ENCODE data around the gene INPP5J. TPM values are rescaled to one million over a fixed set of nuclear protein-coding genes. Genes with fewer than 3 reads are reported as not detected.

Gene INPP5J
- total and polyA plus RNA-seq, 9 of the 15 experiments (the other 6 are each of a cell fraction or from before 2014, with no cell fraction given): 0.10 to 6.3 (median 4.8) TPM

DNA sequence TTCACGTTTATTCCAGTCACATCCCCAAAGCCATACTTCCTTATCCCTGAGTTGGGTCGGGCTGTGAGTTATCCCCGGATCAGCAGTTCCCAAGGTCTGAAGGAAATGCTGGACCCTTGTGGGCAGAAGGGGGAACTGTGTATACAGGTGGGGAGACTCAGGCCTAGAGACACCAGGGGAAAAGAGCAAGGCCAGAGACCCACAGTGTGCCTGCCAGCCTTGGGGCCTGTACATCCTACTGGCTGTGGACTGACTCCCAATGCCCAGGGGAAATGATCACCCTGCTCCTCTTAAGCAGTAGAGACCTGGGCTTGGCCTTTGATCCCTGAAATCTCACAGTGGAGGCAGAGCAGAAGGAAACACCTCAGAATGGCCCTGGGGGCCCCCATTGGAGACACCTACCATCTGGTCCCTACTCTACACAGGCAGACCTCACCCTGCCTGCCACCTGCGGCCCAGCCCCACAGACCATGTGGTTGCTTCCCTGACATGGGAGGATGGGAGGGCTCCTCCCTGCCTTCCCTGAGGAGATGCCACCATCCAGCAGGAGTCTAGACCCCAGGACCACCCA is 16.7 kb upstream of the INPP5J start:
- no peak overlapping the region for H3K4me3 ChIP-seq
- CTCF ChIA-PET (ENCODE audit: low intra/inter-chr PET ratio): no interaction called here
- FAIRE-seq: no peak

More for the DNA sequence above, 16.7 kb upstream of the INPP5J start:
- Histone ChIP-seq H3K9me1 (ENCODE audit: control insufficient read depth, insufficient read depth, low read length) (no peaks in the 10 kb centered on the region), H2AFZ (ENCODE audit: low read depth, low read length) (no peak overlapping the region), H3K4me2 (ENCODE audit: insufficient read depth, low read length) (no peak overlapping the region), H3K27me3 (ENCODE audit: control insufficient read depth in 2 of 2, insufficient read depth in 2 of 2, low read length in 2 of 2) (no peaks in the 10 kb centered on the region), H3K79me2 (ENCODE audit: control insufficient read depth, insufficient read depth, low read length) (no peaks in the 10 kb centered on the region), H3K9ac (ENCODE audit: insufficient read depth in 1 of 2, low read depth in 2 of 2, low read length in 2 of 2) (no peak overlapping the region), H3K9me3 (replicated peaks; ENCODE audit: control insufficient read depth, insufficient read depth, low read depth, low read length) (no peaks in the 10 kb centered on the region), H3K4me1 (replicated peaks in 1 of 2; ENCODE audit: control insufficient read depth in 2 of 2, insufficient read depth in 2 of 2, low read length in 2 of 2) (peaks cover 8 to 17% of the 10 kb centered on the region in 2 experiments; a peak in 4 of 5 replicates), H4K20me1 (replicated peaks; ENCODE audit: control insufficient read depth, insufficient read depth, low read length) (no peaks in the 10 kb centered on the region), H3K36me3 (ENCODE audit: control insufficient read depth, insufficient read depth, low read length) (peaks cover under 1% of the 10 kb centered on the region; the same call in 1 of the 3 replicates), H3K27ac (ENCODE audit: extremely low read depth, low read depth, low read length) (no peak overlapping the region)
- POLR2A ChIA-PET: interaction anchor here (0.7 to 4.4 kb wide), 2 partner anchors 22 to 24 kb away, joined by 5 to 18 read pairs; no protein-coding TSS in a partner anchor
- in situ Hi-C loops (cut with MboI) (no loop called here), intact Hi-C loops (cut with micrococcal nuclease) (loop anchor here (2.0 kb wide), 1 partner anchor 43 kb away; no protein-coding TSS in a partner anchor)
- 55% methylated on average over 4 of the region's 4 CpGs for WGBS (ENCODE audit: insufficient coverage, low coverage, missing lambda C conversion rate)
- ATAC-seq (no peak), DNase-seq (ENCODE audit: extremely low read depth in 1 of 4, low spot score in 3 of 4) (no peak)
- TF ChIP-seq CTCF (IDR thresholded peaks at IDR 0.05 in 2 of 3, conservative IDR thresholded peaks at IDR 0.05 in 1 of 3; ENCODE audit: insufficient read depth in 2 of 3, low read depth in 1 of 3, low read length in 3 of 3) (0 out of 6 replicates have a peak, but pooled peaks of 1 of the 3 experiments have one; percentile 1), PCBP2 (IDR thresholded peaks at IDR 0.05; ENCODE audit: low read depth, low read length, poor library complexity, severe bottlenecking) (no peak)
- BruUV-seq (replicated peaks): TSS peak; percentile 63
